H1 (cell line): Measurements from ENCODE around the gene FOXK1. TPM values are rescaled to one million over a fixed set of nuclear protein-coding genes. Genes with fewer than 3 reads are reported as not detected.

Experiments used
- BRCA1 ChIP-seq: IDR thresholded peaks from 2 replicates; pipeline ENCODE4 v1.6.1; 2012; ENCODE audit warnings: low read depth, low read length, improper control_type of control experiment
- CEBPB ChIP-seq: IDR thresholded peaks from 2 replicates; pipeline ENCODE4 v1.6.1; 2012; ENCODE audit warnings: low read depth, low read length
- CHD1 ChIP-seq: IDR thresholded peaks from 2 replicates; pipeline ENCODE4 v1.6.1; 2012; ENCODE audit warnings: low read depth, low read length, improper control_type of control experiment
- EP300 ChIP-seq, 2 experiments: IDR thresholded peaks; 1 replicate in 1 of 2; 2 replicates in 1 of 2; pipeline ENCODE4 v1.6.1; 2011 to 2012; ENCODE audit warnings: low read depth in 2 of 2, low read length in 2 of 2, mild to moderate bottlenecking in 2 of 2, borderline replicate concordance in 1 of 2, inconsistent platforms in 1 of 2, moderate library complexity in 1 of 2
- EZH2 ChIP-seq: fragments of 200-600 bp; sonication (generic); IDR thresholded peaks from 2 replicates; pipeline ENCODE4 v1.7.1; 2012; ENCODE audit warnings: low read depth, mild to moderate bottlenecking, moderate library complexity, low read length, inconsistent platforms; ENCODE audit not compliant: severe bottlenecking
- FOSL1 ChIP-seq: IDR thresholded peaks from 2 replicates; pipeline ENCODE4 v1.6.1; 2011; ENCODE audit warnings: mild to moderate bottlenecking, low read depth, low read length, moderate library complexity; ENCODE audit not compliant: insufficient read depth
- GABPA ChIP-seq: IDR thresholded peaks from 2 replicates; pipeline ENCODE4 v1.6.1; 2011; ENCODE audit warnings: mild to moderate bottlenecking, low read length, moderate library complexity, borderline replicate concordance; ENCODE audit not compliant: insufficient read depth
- JUN ChIP-seq: IDR thresholded peaks from 2 replicates; pipeline ENCODE4 v1.6.1; 2011; ENCODE audit warnings: low read depth, mild to moderate bottlenecking, improper control_type of control experiment, low read length
- KDM1A ChIP-seq: fragments of 200-600, 300-600 bp; sonication (generic); IDR thresholded peaks from 2 replicates; pipeline ENCODE4 v1.7.1; 2016; ENCODE audit warnings: mild to moderate bottlenecking, low read length, borderline replicate concordance
- MAFK ChIP-seq: IDR thresholded peaks from 2 replicates; pipeline ENCODE4 v1.6.1; 2012; ENCODE audit warnings: low read depth, mild to moderate bottlenecking, improper control_type of control experiment, low read length
- NANOG ChIP-seq: IDR thresholded peaks from 2 replicates; pipeline ENCODE4 v1.6.1; 2011; ENCODE audit warnings: low read length, low read depth, mild to moderate bottlenecking, inconsistent platforms; ENCODE audit not compliant: insufficient read depth, poor library complexity, severe bottlenecking
- PHF8 ChIP-seq: fragments of 200-600 bp; sonication (generic); conservative IDR thresholded peaks from 2 replicates; pipeline ENCODE4 v1.7.1; 2012; ENCODE audit warnings: low read depth, mild to moderate bottlenecking, inconsistent platforms, low read length, moderate library complexity
- POU5F1 ChIP-seq: IDR thresholded peaks from 2 replicates; pipeline ENCODE4 v1.6.1; 2011; ENCODE audit warnings: low read depth, mild to moderate bottlenecking, low read length, moderate library complexity
- SAP30 ChIP-seq: fragments of 300-600 bp; sonication (generic); IDR thresholded peaks from 2 replicates; pipeline ENCODE4 v1.7.1; 2012; ENCODE audit warnings: low read length, moderate library complexity, mild to moderate bottlenecking, inconsistent platforms; ENCODE audit not compliant: insufficient read depth, insufficient replicate concordance
- SIRT6 ChIP-seq: IDR thresholded peaks from one replicate; pipeline ENCODE4 v1.7.1; 2012; ENCODE audit warnings: low read length, inconsistent platforms
- SP1 ChIP-seq: IDR thresholded peaks from 2 replicates; pipeline ENCODE4 v1.6.1; 2011; ENCODE audit warnings: low read depth, low read length
- SP2 ChIP-seq: IDR thresholded peaks from 2 replicates; pipeline ENCODE4 v1.6.1; 2012; ENCODE audit warnings: mild to moderate bottlenecking, low read length, inconsistent platforms
- TCF12 ChIP-seq: IDR thresholded peaks from 2 replicates; pipeline ENCODE4 v1.6.1; 2011; ENCODE audit warnings: low read depth, mild to moderate bottlenecking, low read length
- TEAD4 ChIP-seq: IDR thresholded peaks from 2 replicates; pipeline ENCODE4 v1.6.1; 2012; ENCODE audit warnings: low read depth, low read length, inconsistent platforms, mixed read lengths
- YY1 ChIP-seq: IDR thresholded peaks from 2 replicates; pipeline ENCODE4 v1.6.1; 2011; ENCODE audit warnings: low read depth, mild to moderate bottlenecking, low read length
- ZNF274 ChIP-seq: IDR thresholded peaks from 2 replicates; pipeline ENCODE4 v1.7.0; 2012; ENCODE audit warnings: low read length, borderline replicate concordance; ENCODE audit errors: extremely low read depth
- polyA plus RNA-seq, 7 experiments: library from polyadenylated mRNA; depleted of rRNA in 3 of 7; stranded (reverse) in 5 of 7; unstranded in 2 of 7; fragments of >200 nt in 5 of 7; fragments of 200-250 nt in 2 of 7; gene quantifications; 1 replicate in 5 of 7; 2 replicates in 1 of 7; 4 replicates in 1 of 7; pipeline versions ENCODE4 v1.2.1 to v1.2.3, GENCODE V29; 2011 to 2013; ENCODE audit warnings: missing spikeins in 2 of 7, mixed read lengths in 2 of 7
- total RNA-seq: library from RNA; stranded (reverse); fragmentation: NEBNext Ultra II Directional; extraction: Animal tissue kit (Norgen Biotek cat#: 25700); gene quantifications from 2 replicates; pipeline ENCODE4 v1.2.1, GENCODE V29; 2021
- TF ChIP-seq, protein P1 (sequence below), 3 experiments: IDR thresholded peaks; 1 replicate in 2 of 3; 2 replicates in 1 of 3; pipeline versions ENCODE4 v1.5.1 to v1.6.1; 2011; ENCODE audit warnings: low read length in 3 of 3, mild to moderate bottlenecking in 3 of 3, inconsistent platforms in 2 of 3, low read depth in 1 of 3, moderate library complexity in 1 of 3; ENCODE audit not compliant: insufficient read depth in 1 of 3; ENCODE audit errors: control extremely low read depth in 1 of 3

The FOXK1 gene
- total and polyA plus RNA-seq, 2 of the 8 experiments (the other 6 are each of a cell fraction or from before 2014, with no cell fraction given) = 2.0 to 8.5 TPM

GRCh38 chr7:4641667-4642467 is 40.2 kb upstream of the FOXK1 start (continued):
- TF ChIP-seq, protein P1, sequence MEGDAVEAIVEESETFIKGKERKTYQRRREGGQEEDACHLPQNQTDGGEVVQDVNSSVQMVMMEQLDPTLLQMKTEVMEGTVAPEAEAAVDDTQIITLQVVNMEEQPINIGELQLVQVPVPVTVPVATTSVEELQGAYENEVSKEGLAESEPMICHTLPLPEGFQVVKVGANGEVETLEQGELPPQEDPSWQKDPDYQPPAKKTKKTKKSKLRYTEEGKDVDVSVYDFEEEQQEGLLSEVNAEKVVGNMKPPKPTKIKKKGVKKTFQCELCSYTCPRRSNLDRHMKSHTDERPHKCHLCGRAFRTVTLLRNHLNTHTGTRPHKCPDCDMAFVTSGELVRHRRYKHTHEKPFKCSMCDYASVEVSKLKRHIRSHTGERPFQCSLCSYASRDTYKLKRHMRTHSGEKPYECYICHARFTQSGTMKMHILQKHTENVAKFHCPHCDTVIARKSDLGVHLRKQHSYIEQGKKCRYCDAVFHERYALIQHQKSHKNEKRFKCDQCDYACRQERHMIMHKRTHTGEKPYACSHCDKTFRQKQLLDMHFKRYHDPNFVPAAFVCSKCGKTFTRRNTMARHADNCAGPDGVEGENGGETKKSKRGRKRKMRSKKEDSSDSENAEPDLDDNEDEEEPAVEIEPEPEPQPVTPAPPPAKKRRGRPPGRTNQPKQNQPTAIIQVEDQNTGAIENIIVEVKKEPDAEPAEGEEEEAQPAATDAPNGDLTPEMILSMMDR (IDR thresholded peaks at IDR 0.05; ENCODE audit: control extremely low read depth in 1 of 3, insufficient read depth in 1 of 3, low read depth in 1 of 3, low read length in 3 of 3) = peak in 2 of 3 experiments; percentile 37 to 49; a peak in 2 of 4 replicates
- TF ChIP-seq PHF8 (no peak), TCF12 (no peak), EP300 (IDR thresholded peaks at IDR 0.05; ENCODE audit: borderline replicate concordance in 1 of 2, low read depth in 2 of 2, low read length in 2 of 2) (no peak; a peak in 1 of 3 replicates), KDM1A (0 out of 2 replicates have a peak, but pooled peaks have one; percentile 10), TEAD4 (no peak), CHD1 (no peak), FOSL1 (no peak), CEBPB (no peak), POU5F1 (no peak), GABPA (no peak), JUN (no peak), NANOG (no peak), SAP30 (no peak), SP2 (no peak), SIRT6 (no peak), EZH2 (no peak), ZNF274 (no peak), MAFK (no peak), YY1 (no peak), BRCA1 (no peak), SP1 (peak; percentile 84)
